Mammary epithelial cell (primary cell): Measurements from ENCODE around the gene PLCD1.

Experiments
- EZH2 ChIP-seq: IDR thresholded peaks from 2 replicates; pipeline ENCODE4 v1.6.1; 2012; ENCODE audit warnings: low read length, inconsistent platforms, borderline replicate concordance
- TF ChIP-seq, protein P1 (sequence below), 2 donors: IDR thresholded peaks in 1 of 2; conservative IDR thresholded peaks in 1 of 2; 2 replicates each; pipeline ENCODE4 v1.5.1; 2011 to 2012; ENCODE audit warnings: inconsistent platforms in 2 of 2, low read length in 2 of 2, mild to moderate bottlenecking in 2 of 2, control low read depth in 1 of 2, low read depth in 1 of 2; ENCODE audit not compliant: insufficient read depth in 1 of 2; ENCODE audit errors: extremely low read depth in 1 of 2

DNA sequence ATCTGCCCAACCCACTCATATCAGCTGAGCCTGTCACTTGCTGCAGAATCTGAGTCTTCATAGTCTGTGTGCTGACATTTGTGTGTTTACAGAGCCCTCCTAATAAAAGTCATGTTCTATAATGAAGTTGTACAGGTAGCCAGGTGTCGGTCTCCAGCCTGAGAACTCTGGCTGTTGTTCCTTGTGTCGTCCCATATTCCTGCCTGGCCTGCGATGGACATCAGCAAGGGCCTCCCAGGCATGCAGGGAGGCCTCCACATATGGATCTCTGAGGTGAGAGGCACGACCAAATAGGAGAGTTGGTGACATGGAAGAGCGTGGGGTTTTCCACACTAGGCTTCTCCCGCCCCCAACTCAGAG, 36.0 kb downstream of the PLCD1 start:
- TF ChIP-seq, protein P1, sequence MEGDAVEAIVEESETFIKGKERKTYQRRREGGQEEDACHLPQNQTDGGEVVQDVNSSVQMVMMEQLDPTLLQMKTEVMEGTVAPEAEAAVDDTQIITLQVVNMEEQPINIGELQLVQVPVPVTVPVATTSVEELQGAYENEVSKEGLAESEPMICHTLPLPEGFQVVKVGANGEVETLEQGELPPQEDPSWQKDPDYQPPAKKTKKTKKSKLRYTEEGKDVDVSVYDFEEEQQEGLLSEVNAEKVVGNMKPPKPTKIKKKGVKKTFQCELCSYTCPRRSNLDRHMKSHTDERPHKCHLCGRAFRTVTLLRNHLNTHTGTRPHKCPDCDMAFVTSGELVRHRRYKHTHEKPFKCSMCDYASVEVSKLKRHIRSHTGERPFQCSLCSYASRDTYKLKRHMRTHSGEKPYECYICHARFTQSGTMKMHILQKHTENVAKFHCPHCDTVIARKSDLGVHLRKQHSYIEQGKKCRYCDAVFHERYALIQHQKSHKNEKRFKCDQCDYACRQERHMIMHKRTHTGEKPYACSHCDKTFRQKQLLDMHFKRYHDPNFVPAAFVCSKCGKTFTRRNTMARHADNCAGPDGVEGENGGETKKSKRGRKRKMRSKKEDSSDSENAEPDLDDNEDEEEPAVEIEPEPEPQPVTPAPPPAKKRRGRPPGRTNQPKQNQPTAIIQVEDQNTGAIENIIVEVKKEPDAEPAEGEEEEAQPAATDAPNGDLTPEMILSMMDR (conservative IDR thresholded peaks at IDR 0.05 in 1 of 2, IDR thresholded peaks at IDR 0.05 in 1 of 2; ENCODE audit: extremely low read depth in 1 of 2, insufficient read depth in 1 of 2, low read depth in 1 of 2, low read length in 2 of 2): no peak
- no peak for TF ChIP-seq EZH2
